Vagina (tissue), 2 donors: ENCODE measurements around the gene SMIM35. TPM values are rescaled to one million over a fixed set of nuclear protein-coding genes. Genes with fewer than 3 reads are reported as not detected.

Source experiments
- DNase-seq, 2 donors: peaks; one replicate each; pipeline ENCODE4 v3.0.0-alpha.2; 2017; ENCODE audit errors: extremely low spot score in 2 of 2
- H3K27ac ChIP-seq: fragments of 200-600 bp; sonication (generic); one replicate; pipeline ENCODE4 v1.5.1; 2019
- H3K27me3 ChIP-seq: fragments of 200-600 bp; sonication (generic); one replicate; pipeline ENCODE4 v1.5.1; 2019
- H3K36me3 ChIP-seq, 2 donors: fragments of 200-600 bp; sonication (generic); one replicate each; pipeline ENCODE4 v1.5.1; 2017 to 2019
- H3K4me1 ChIP-seq: fragments of 200-600 bp; sonication (generic); one replicate; pipeline ENCODE4 v1.5.1; 2019
- H3K4me3 ChIP-seq, 2 donors: fragments of 200-600 bp; sonication (generic); 1 replicate in 1 of 2; 2 replicates in 1 of 2; pipeline ENCODE4 v1.5.1; 2016 to 2019
- H3K9me3 ChIP-seq: fragments of 200-600 bp; sonication (generic); one replicate; pipeline ENCODE4 v1.5.1; 2019
- POLR2A ChIP-seq, 2 donors: fragments of 450-650 bp; IDR thresholded peaks; one replicate each; pipeline ENCODE4 v1.6.1; 2017; ENCODE audit warnings: antibody characterized with exemption in 2 of 2, mild to moderate bottlenecking in 2 of 2, moderate library complexity in 2 of 2
- POLR2AphosphoS5 ChIP-seq, 2 donors: sonication (generic); formaldehyde crosslinking; IDR thresholded peaks; one replicate each; pipeline ENCODE4 v1.9.0; 2017; ENCODE audit warnings: antibody characterized with exemption in 2 of 2, mild to moderate bottlenecking in 2 of 2, low read depth in 1 of 2; ENCODE audit not compliant: insufficient read depth in 1 of 2
- intact Hi-C: fragments of 100-400 bp; cut with DNase I; formaldehyde crosslinking; loops from one replicate; pipeline ENCODE4 v1.15.1; 2023
- total RNA-seq: library from RNA; depleted of rRNA; stranded (reverse); fragments of >200 nt; gene quantifications from one replicate; pipeline ENCODE4 v1.2.3, GENCODE V29; 2016
- TF ChIP-seq, protein P1 (sequence below), 3 experiments: fragments of 450-650 bp in 2 of 3; fragments of 200-600 bp in 1 of 3; sonication (generic) in 1 of 3; IDR thresholded peaks; one replicate each; pipeline ENCODE4 v1.5.1; 2017 to 2019; ENCODE audit warnings: antibody characterized with exemption in 3 of 3, mild to moderate bottlenecking in 2 of 3, moderate library complexity in 2 of 3

The SMIM35 gene
- total RNA-seq, 1 donor from 2014 or later: not detected

DNA sequence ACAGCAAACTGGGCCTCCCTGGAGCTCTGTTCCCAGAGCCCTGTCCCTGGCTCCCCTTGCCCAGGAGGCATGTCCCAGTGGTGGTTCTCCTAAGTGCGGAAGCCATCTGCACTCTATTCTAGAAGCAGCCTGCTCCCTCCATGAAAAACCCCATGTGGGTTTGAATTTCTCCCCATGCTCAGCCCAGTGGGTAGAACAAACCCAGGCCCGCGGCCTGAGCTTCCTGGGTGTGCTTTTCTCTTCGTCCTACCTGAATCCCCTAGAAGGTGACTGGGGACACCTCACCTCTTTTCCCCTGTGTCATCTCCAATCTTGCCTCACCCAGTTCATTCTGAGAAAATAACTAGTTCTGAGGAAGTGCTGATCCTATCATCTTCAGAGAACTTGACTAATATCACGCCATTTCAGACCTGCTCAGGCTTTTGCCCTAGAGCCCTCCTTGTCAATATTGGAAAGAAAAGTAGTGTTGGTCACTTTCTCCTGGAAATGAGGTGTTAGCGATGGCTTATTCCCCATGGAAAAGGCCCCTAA is 84.7 kb downstream of the SMIM35 start:
- H3K27ac ChIP-seq: peak overlapping the region; percentile 57

DNA sequence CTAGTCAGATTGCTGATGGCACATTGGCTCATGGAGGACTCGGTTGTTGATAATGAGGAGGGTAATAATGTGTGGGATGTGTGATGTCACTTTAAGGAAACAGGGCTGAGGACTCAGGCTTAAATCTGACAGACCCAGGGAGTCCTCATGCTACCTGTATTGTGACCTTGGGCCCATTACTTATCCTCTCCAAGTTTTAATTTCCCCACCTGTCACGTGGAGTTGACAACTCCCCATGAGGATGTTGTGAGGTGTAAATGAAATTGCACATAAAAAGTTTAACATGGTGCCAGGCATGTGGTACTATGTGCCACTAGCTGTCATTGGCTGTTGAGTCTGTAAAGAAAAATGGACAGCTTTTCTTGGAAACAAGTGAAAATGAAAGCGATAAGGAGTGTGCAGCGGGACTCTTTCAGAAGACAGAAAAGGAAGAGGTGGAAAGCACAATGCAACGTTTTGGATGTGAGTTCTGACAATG is 85.2 kb downstream of the SMIM35 start:
- no peaks in the 10 kb centered on the region for H3K36me3 ChIP-seq
- no peaks in the 10 kb centered on the region for H3K27me3 ChIP-seq
- DNase-seq: no peak
- H3K9me3 ChIP-seq: no peaks in the 10 kb centered on the region
- intact Hi-C loops: no loop called here
- H3K27ac ChIP-seq: peak overlapping the region; percentile 57
- no peaks in the 10 kb centered on the region for H3K4me1 ChIP-seq
- no peak for TF ChIP-seq POLR2A (IDR thresholded peaks at IDR 0.05)
- TF ChIP-seq, protein P1, sequence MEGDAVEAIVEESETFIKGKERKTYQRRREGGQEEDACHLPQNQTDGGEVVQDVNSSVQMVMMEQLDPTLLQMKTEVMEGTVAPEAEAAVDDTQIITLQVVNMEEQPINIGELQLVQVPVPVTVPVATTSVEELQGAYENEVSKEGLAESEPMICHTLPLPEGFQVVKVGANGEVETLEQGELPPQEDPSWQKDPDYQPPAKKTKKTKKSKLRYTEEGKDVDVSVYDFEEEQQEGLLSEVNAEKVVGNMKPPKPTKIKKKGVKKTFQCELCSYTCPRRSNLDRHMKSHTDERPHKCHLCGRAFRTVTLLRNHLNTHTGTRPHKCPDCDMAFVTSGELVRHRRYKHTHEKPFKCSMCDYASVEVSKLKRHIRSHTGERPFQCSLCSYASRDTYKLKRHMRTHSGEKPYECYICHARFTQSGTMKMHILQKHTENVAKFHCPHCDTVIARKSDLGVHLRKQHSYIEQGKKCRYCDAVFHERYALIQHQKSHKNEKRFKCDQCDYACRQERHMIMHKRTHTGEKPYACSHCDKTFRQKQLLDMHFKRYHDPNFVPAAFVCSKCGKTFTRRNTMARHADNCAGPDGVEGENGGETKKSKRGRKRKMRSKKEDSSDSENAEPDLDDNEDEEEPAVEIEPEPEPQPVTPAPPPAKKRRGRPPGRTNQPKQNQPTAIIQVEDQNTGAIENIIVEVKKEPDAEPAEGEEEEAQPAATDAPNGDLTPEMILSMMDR (IDR thresholded peaks at IDR 0.05): no peak
- no peak for TF ChIP-seq POLR2AphosphoS5 (IDR thresholded peaks at IDR 0.05; ENCODE audit: insufficient read depth in 1 of 2, low read depth in 1 of 2)
- no peak overlapping the region for H3K4me3 ChIP-seq

More for the DNA sequence above, 84.7 kb downstream of the SMIM35 start:
- intact Hi-C loops: no loop called here
- no peaks in the 10 kb centered on the region for H3K27me3 ChIP-seq
- H3K36me3 ChIP-seq: no peaks in the 10 kb centered on the region
- no peaks in the 10 kb centered on the region for H3K9me3 ChIP-seq
- DNase-seq: peak in 1 of 2 donors; percentile 84
- no peak overlapping the region for H3K4me3 ChIP-seq
- TF ChIP-seq, protein P1 (IDR thresholded peaks at IDR 0.05): no peak
- no peak for TF ChIP-seq POLR2A (IDR thresholded peaks at IDR 0.05)
- TF ChIP-seq POLR2AphosphoS5 (IDR thresholded peaks at IDR 0.05; ENCODE audit: insufficient read depth in 1 of 2, low read depth in 1 of 2): no peak
- no peaks in the 10 kb centered on the region for H3K4me1 ChIP-seq

DNA sequence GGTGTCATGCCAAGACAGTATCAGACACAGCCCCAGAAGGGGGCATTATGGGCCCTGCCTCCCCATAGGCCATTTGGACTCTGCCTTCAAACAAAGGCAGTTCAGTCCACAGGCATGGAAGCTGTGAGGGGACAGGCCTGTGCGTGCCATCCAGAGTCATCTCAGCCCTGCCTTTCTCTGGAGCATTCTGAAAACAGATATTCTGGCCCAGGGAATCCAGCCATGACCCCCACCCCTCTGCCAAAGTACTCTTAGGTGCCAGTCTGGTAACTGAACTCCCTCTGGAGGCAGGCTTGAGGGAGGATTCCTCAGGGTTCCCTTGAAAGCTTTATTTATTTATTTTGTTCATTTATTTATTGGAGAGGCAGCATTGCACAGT is 85.9 kb downstream of the SMIM35 start:
- Histone ChIP-seq H3K4me1 (no peaks in the 10 kb centered on the region), H3K36me3 (no peaks in the 10 kb centered on the region), H3K4me3 (no peak overlapping the region), H3K9me3 (no peaks in the 10 kb centered on the region), H3K27me3 (no peaks in the 10 kb centered on the region), H3K27ac (no peak overlapping the region)
- no peak for DNase-seq
- intact Hi-C loops: no loop called here
- TF ChIP-seq POLR2AphosphoS5 (IDR thresholded peaks at IDR 0.05; ENCODE audit: insufficient read depth in 1 of 2, low read depth in 1 of 2): no peak
- TF ChIP-seq, protein P1 (IDR thresholded peaks at IDR 0.05): no peak

DNA sequence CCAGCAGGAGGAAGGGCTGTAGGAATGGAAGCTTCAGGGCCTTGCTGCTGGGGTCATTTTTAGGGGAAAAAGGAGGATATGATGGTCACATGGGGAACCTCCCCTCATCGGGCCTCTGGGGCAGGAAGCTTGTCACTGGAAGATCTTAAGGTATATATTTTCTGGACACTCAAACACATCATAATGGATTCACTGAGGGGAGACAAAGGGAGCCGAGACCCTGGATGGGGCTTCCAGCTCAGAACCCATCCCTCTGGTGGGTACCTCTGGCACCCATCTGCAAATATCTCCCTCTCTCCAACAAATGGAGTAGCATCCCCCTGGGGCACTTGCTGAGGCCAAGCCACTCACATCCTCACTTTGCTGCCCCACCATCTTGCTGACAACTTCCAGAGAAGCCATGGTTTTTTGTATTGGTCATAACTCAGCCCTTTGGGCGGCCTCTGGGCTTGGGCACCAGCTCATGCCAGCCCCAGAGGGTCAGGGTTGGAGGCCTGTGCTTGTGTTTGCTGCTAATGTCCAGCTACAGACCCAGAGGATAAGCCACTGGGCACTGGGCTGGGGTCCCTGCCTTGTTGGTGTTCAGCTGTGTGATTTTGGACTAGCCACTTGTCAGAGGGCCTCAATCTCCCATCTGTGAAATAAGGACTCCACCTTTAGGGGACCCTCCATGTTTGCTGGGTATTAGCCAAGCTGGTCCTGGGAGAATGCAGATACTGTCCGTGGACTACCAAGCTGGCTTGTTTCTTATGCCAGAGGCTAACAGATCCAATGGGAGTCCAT is 86.5 kb downstream of the SMIM35 start:
- no peaks in the 10 kb centered on the region for H3K4me1 ChIP-seq
- no peak for TF ChIP-seq POLR2A (IDR thresholded peaks at IDR 0.05)
- DNase-seq: no peak
- intact Hi-C loops: no loop called here
- no peaks in the 10 kb centered on the region for H3K36me3 ChIP-seq
- no peak overlapping the region for H3K4me3 ChIP-seq
- no peaks in the 10 kb centered on the region for H3K27me3 ChIP-seq
- H3K27ac ChIP-seq: no peak overlapping the region
- no peaks in the 10 kb centered on the region for H3K9me3 ChIP-seq

DNA sequence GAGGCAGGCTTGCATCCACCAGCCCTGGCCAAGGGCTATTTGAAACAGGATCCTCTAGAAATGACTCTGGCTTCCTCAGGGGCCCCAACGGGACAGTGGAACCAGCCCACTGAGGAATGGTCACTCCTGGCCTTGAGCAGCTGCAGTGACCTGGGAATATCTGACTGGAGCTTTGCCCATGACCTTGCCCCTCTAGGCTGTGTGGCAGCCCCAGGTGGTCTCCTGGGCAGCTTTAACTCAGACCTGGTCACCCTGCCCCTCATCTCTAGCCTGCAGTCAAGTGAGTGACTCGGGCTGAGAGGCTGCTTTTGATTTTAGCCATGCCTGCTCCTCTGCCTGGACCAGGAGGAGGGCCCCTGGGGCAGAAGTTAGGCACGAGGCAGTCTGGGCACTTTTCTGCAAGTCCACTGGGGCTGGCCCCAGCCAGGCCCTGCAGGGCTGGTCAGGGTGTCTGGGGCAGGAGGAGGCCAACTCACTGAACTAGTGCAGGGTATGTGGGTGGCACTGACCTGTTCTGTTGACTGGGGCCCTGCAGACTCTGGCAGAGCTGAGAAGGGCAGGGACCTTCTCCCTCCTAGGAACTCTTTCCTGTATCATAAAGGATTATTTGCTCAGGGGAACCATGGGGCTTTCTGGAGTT is 87.3 kb downstream of the SMIM35 start:
- DNase-seq: no peak
- Histone ChIP-seq H3K27me3 (no peaks in the 10 kb centered on the region), H3K4me3 (no peak overlapping the region), H3K9me3 (no peaks in the 10 kb centered on the region), H3K36me3 (no peaks in the 10 kb centered on the region), H3K4me1 (no peaks in the 10 kb centered on the region), H3K27ac (no peak overlapping the region)
- TF ChIP-seq POLR2A (IDR thresholded peaks at IDR 0.05) (no peak), POLR2AphosphoS5 (IDR thresholded peaks at IDR 0.05; ENCODE audit: insufficient read depth in 1 of 2, low read depth in 1 of 2) (no peak)
- TF ChIP-seq, protein P1 (IDR thresholded peaks at IDR 0.05): no peak
- intact Hi-C loops: no loop called here
